Vagina (tissue), 2 donors: ENCODE data around the gene TP53I11. TPM values are rescaled to one million over a fixed set of nuclear protein-coding genes. Genes with fewer than 3 reads are reported as not detected.

Experiments used
- DNase-seq, 2 donors: peaks; one replicate each; pipeline ENCODE4 v3.0.0-alpha.2; 2017; ENCODE audit errors: extremely low spot score in 2 of 2
- H3K27ac ChIP-seq: fragments of 200-600 bp; sonication (generic); one replicate; pipeline ENCODE4 v1.5.1; 2019
- H3K27me3 ChIP-seq: fragments of 200-600 bp; sonication (generic); one replicate; pipeline ENCODE4 v1.5.1; 2019
- H3K36me3 ChIP-seq, 2 donors: fragments of 200-600 bp; sonication (generic); one replicate each; pipeline ENCODE4 v1.5.1; 2017 to 2019
- H3K4me1 ChIP-seq: fragments of 200-600 bp; sonication (generic); one replicate; pipeline ENCODE4 v1.5.1; 2019
- H3K4me3 ChIP-seq, 2 donors: fragments of 200-600 bp; sonication (generic); 1 replicate in 1 of 2; 2 replicates in 1 of 2; pipeline ENCODE4 v1.5.1; 2016 to 2019
- H3K9me3 ChIP-seq: fragments of 200-600 bp; sonication (generic); one replicate; pipeline ENCODE4 v1.5.1; 2019
- CTCF ChIP-seq, 3 experiments: fragments of 450-650 bp in 2 of 3; fragments of 200-600 bp in 1 of 3; sonication (generic) in 1 of 3; IDR thresholded peaks; one replicate each; pipeline ENCODE4 v1.5.1; 2017 to 2019; ENCODE audit warnings: antibody characterized with exemption in 3 of 3, mild to moderate bottlenecking in 2 of 3, moderate library complexity in 2 of 3
- POLR2A ChIP-seq, 2 donors: fragments of 450-650 bp; IDR thresholded peaks; one replicate each; pipeline ENCODE4 v1.6.1; 2017; ENCODE audit warnings: antibody characterized with exemption in 2 of 2, mild to moderate bottlenecking in 2 of 2, moderate library complexity in 2 of 2
- POLR2AphosphoS5 ChIP-seq, 2 donors: sonication (generic); formaldehyde crosslinking; IDR thresholded peaks; one replicate each; pipeline ENCODE4 v1.9.0; 2017; ENCODE audit warnings: antibody characterized with exemption in 2 of 2, mild to moderate bottlenecking in 2 of 2, low read depth in 1 of 2; ENCODE audit not compliant: insufficient read depth in 1 of 2
- intact Hi-C: fragments of 100-400 bp; cut with DNase I; formaldehyde crosslinking; loops from one replicate; pipeline ENCODE4 v1.15.1; 2023
- total RNA-seq: library from RNA; depleted of rRNA; stranded (reverse); fragments of >200 nt; gene quantifications from one replicate; pipeline ENCODE4 v1.2.3, GENCODE V29; 2016

The TP53I11 gene
- total RNA-seq, 1 donor from 2014 or later: 50.6 TPM

- H3K4me1 ChIP-seq: peaks cover 30% of the 10 kb centered on the region
- H3K36me3 ChIP-seq: no peaks in the 10 kb centered on the region
- no peak overlapping the region for H3K27ac ChIP-seq
- intact Hi-C loops: loop anchor here (10.0 kb wide), 1 partner anchor 393 kb away; no protein-coding TSS in a partner anchor
- no peak for TF ChIP-seq POLR2A (IDR thresholded peaks at IDR 0.05)
- TF ChIP-seq CTCF (IDR thresholded peaks at IDR 0.05): no peak
- TF ChIP-seq POLR2AphosphoS5 (IDR thresholded peaks at IDR 0.05; ENCODE audit: insufficient read depth in 1 of 2, low read depth in 1 of 2): no peak
- H3K27me3 ChIP-seq: no peaks in the 10 kb centered on the region
- no peaks in the 10 kb centered on the region for H3K9me3 ChIP-seq
- DNase-seq: no peak
- H3K4me3 ChIP-seq: no peak overlapping the region
These were observed 9.2 kb downstream of the TP53I11 start for GRCh38 chr11:44941259-44942021.

GRCh38 chr11:44940835-44941234, 9.8 kb downstream of the TP53I11 start:
- Histone ChIP-seq H3K4me1 (peaks cover 30% of the 10 kb centered on the region), H3K4me3 (no peak overlapping the region), H3K27ac (no peak overlapping the region), H3K9me3 (no peaks in the 10 kb centered on the region), H3K27me3 (no peaks in the 10 kb centered on the region), H3K36me3 (no peaks in the 10 kb centered on the region)
- TF ChIP-seq POLR2AphosphoS5 (IDR thresholded peaks at IDR 0.05; ENCODE audit: insufficient read depth in 1 of 2, low read depth in 1 of 2): no peak
- no peak for TF ChIP-seq CTCF (IDR thresholded peaks at IDR 0.05)
- TF ChIP-seq POLR2A (IDR thresholded peaks at IDR 0.05): no peak
- intact Hi-C loops: loop anchor here (10.0 kb wide), 1 partner anchor 394 kb away; no protein-coding TSS in a partner anchor
- no peak for DNase-seq

- intact Hi-C loops: loop anchor here (10.0 kb wide), 1 partner anchor 394 kb away; no protein-coding TSS in a partner anchor
- no peak for TF ChIP-seq CTCF (IDR thresholded peaks at IDR 0.05)
- TF ChIP-seq POLR2AphosphoS5 (IDR thresholded peaks at IDR 0.05; ENCODE audit: insufficient read depth in 1 of 2, low read depth in 1 of 2): no peak
- TF ChIP-seq POLR2A (IDR thresholded peaks at IDR 0.05): no peak
- no peak for DNase-seq
These were observed 10.3 kb downstream of the TP53I11 start for GRCh38 chr11:44940404-44940803.

GRCh38 chr11:44939673-44940395, 10.8 kb downstream of the TP53I11 start:
- no peak for DNase-seq
- H3K4me3 ChIP-seq: no peak overlapping the region
- intact Hi-C loops: loop anchor here (10.0 kb wide), 2 partner anchors 355 to 395 kb away; no protein-coding TSS in a partner anchor
- H3K27me3 ChIP-seq: no peaks in the 10 kb centered on the region
- H3K9me3 ChIP-seq: no peaks in the 10 kb centered on the region
- no peak overlapping the region for H3K27ac ChIP-seq
- peaks cover 21% of the 10 kb centered on the region for H3K4me1 ChIP-seq
- no peaks in the 10 kb centered on the region for H3K36me3 ChIP-seq
- TF ChIP-seq POLR2AphosphoS5 (IDR thresholded peaks at IDR 0.05; ENCODE audit: insufficient read depth in 1 of 2, low read depth in 1 of 2): no peak
- TF ChIP-seq CTCF (IDR thresholded peaks at IDR 0.05): no peak
- no peak for TF ChIP-seq POLR2A (IDR thresholded peaks at IDR 0.05)

More at GRCh38 chr11:44940404-44940803, 10.3 kb downstream of the TP53I11 start:
- Histone ChIP-seq H3K27me3 (no peaks in the 10 kb centered on the region), H3K27ac (no peak overlapping the region), H3K9me3 (no peaks in the 10 kb centered on the region), H3K36me3 (no peaks in the 10 kb centered on the region), H3K4me1 (peaks cover 25% of the 10 kb centered on the region), H3K4me3 (no peak overlapping the region)
